ENCODE results near the gene FSIP1. TPM values are rescaled to one million over a fixed set of nuclear protein-coding genes. Genes with fewer than 3 reads are reported as not detected.
A peak's percentile ranks its signal among the peaks of the same experiment; 100 is the strongest.

Gene FSIP1
- total and polyA plus RNA-seq, 4 donors, result 3.6 to 7.3 (median 5.1) TPM

DNA sequence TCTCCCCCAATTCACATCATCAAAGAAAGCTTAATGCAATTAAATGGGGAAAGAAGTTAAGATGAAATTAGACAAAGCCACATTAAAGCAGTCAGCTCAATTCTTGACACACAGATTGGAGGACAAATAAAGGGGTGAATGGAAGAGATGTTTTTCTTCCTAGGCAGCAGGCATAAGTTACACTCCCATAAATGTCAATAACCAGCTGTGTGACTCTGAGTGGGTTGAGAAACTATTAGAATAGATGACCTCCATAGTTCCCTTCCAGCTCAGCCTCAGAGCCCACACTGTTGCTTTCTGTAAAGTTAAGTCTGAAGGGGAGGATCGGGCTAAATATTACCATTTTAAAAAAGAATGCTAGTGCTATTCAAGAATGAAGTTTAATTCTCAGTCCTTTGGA is 130.8 kb downstream of the FSIP1 start:
- no CpG with 5 or more reads among the region's 1 CpG for WGBS (ENCODE audit: insufficient coverage)
- H3K27ac ChIP-seq (ENCODE audit: low read depth, low read length), result peak overlapping the region; percentile 25

DNA sequence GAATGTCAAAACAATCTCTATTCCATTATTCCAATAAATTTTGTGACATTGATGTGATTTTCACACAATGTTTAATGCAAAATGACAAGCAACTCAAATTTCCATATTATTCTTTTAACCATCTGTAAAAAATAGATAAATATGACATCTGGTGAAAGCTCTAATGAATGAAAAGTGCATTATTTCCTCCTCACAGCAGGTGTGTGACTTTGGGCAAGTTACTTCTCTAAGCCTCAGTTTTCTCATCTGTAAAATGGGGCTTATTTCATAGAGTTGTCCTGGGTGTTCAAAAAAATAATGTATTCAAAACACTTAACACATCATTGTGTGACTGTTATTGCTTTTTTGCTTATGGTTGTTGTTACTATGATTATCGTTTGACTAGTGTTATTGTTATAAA is 131.3 kb downstream of the FSIP1 start:
- no peaks in the 10 kb centered on the region for H3K4me1 ChIP-seq (ENCODE audit: control insufficient read depth, insufficient read depth, low read length)
- no peaks in the 10 kb centered on the region for H3K9me3 ChIP-seq (ENCODE audit: control insufficient read depth, insufficient read depth, low read length)
- DNase-seq (ENCODE audit: low read depth in 4 of 6, low spot score in 6 of 6), result no peak
- no peak overlapping the region for H3K27ac ChIP-seq (ENCODE audit: low read depth, low read length)
- H3K27me3 ChIP-seq (ENCODE audit: control insufficient read depth, insufficient read depth, low read length), result no peaks in the 10 kb centered on the region
- H3K4me3 ChIP-seq (ENCODE audit: low read depth, low read length), result no peak overlapping the region
- WGBS (ENCODE audit: insufficient coverage), result no CpG with 5 or more reads among the region's 1 CpG
- H3K36me3 ChIP-seq (ENCODE audit: control insufficient read depth, insufficient read depth, low read length), result no peaks in the 10 kb centered on the region

More for the DNA sequence above, 130.8 kb downstream of the FSIP1 start:
- H3K4me3 ChIP-seq (ENCODE audit: low read depth, low read length), result no peak overlapping the region
- H3K36me3 ChIP-seq (ENCODE audit: control insufficient read depth, insufficient read depth, low read length), result no peaks in the 10 kb centered on the region
- no peak for DNase-seq (ENCODE audit: low read depth in 4 of 6, low spot score in 6 of 6)
- H3K9me3 ChIP-seq (ENCODE audit: control insufficient read depth, insufficient read depth, low read length), result no peaks in the 10 kb centered on the region
- H3K4me1 ChIP-seq (ENCODE audit: control insufficient read depth, insufficient read depth, low read length), result no peaks in the 10 kb centered on the region
- no peaks in the 10 kb centered on the region for H3K27me3 ChIP-seq (ENCODE audit: control insufficient read depth, insufficient read depth, low read length)

DNA sequence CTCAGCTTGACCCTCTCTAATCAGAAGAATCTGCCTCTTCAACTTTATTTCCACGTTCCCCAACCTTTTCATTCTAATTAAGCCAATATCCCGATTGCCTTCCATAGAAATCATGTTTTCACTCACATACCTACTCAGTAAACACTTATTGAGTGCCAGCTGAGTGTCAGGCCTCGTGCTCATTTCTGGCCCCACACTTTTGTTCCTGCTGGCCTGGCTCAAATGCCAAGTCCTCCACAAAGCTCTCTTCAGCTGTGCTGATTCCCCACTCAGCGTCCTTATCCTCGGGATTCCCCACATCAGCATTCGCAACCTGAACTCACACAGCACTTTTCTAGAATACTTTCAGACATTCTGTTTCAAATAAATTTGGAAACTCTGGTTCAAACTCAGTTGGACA is 132.9 kb downstream of the FSIP1 start:
- H3K36me3 ChIP-seq (ENCODE audit: control insufficient read depth, insufficient read depth, low read length), result peaks cover 3% of the 10 kb centered on the region
- H3K27ac ChIP-seq (ENCODE audit: low read depth, low read length), result no peak overlapping the region
- no peaks in the 10 kb centered on the region for H3K27me3 ChIP-seq (ENCODE audit: control insufficient read depth, insufficient read depth, low read length)
- 55% methylated on average over 6 of the region's 6 CpGs for WGBS (ENCODE audit: insufficient coverage)
- no peak for DNase-seq (ENCODE audit: low read depth in 4 of 6, low spot score in 6 of 6)
- no peaks in the 10 kb centered on the region for H3K9me3 ChIP-seq (ENCODE audit: control insufficient read depth, insufficient read depth, low read length)
- H3K4me3 ChIP-seq (ENCODE audit: low read depth, low read length), result no peak overlapping the region
- H3K4me1 ChIP-seq (ENCODE audit: control insufficient read depth, insufficient read depth, low read length), result no peaks in the 10 kb centered on the region

DNA sequence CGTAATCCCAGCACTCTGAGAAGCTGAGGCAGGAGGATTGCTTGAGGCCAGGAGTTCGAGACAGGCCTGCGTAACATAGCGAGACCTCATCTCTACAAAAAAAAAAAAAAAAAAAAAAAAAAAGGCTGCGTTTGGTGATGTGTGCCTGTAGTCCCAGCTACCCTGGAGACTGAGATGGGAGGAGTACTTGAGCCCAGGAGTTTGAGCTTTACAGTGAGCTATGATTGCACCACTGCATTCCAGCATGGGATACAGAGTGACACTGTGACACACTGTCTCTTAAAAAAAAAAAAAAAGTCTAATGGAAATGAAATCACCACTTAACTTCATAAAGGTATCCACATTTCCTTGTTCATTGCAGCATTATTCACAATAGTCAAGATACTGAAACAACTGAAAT is 136.2 kb downstream of the FSIP1 start:
- DNase-seq (ENCODE audit: low read depth in 4 of 6, low spot score in 6 of 6), result no peak
- Histone ChIP-seq H3K27me3 (ENCODE audit: control insufficient read depth, insufficient read depth, low read length) (no peaks in the 10 kb centered on the region), H3K27ac (ENCODE audit: low read depth, low read length) (no peak overlapping the region), H3K36me3 (ENCODE audit: control insufficient read depth, insufficient read depth, low read length) (peaks cover 3% of the 10 kb centered on the region), H3K9me3 (ENCODE audit: control insufficient read depth, insufficient read depth, low read length) (no peaks in the 10 kb centered on the region), H3K4me1 (ENCODE audit: control insufficient read depth, insufficient read depth, low read length) (peaks cover 3% of the 10 kb centered on the region), H3K4me3 (ENCODE audit: low read depth, low read length) (no peak overlapping the region)
- no CpG with 5 or more reads among the region's 5 CpGs for WGBS (ENCODE audit: insufficient coverage)

DNA sequence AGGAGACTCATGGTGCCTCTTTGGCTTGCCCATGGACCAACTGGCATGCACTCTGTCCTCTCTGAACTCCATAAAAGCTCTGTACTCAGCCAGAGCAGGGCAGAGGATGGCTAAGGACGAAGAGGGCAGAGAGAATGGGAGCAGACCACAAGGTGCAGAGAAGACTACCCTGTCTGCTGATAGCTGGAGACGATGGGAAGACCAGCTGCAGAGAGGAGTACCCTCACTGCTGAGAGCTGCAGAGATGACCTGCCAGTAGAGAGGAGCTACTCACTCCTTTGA is 136.7 kb downstream of the FSIP1 start:
- H3K36me3 ChIP-seq (ENCODE audit: control insufficient read depth, insufficient read depth, low read length), result peaks cover 3% of the 10 kb centered on the region
- no peak for DNase-seq (ENCODE audit: low read depth in 4 of 6, low spot score in 6 of 6)
- WGBS (ENCODE audit: insufficient coverage), result 100% methylated on average over 1 of the region's 2 CpGs
- H3K4me1 ChIP-seq (ENCODE audit: control insufficient read depth, insufficient read depth, low read length), result peaks cover 3% of the 10 kb centered on the region
- no peak overlapping the region for H3K27ac ChIP-seq (ENCODE audit: low read depth, low read length)
- H3K4me3 ChIP-seq (ENCODE audit: low read depth, low read length), result no peak overlapping the region
- H3K9me3 ChIP-seq (ENCODE audit: control insufficient read depth, insufficient read depth, low read length), result no peaks in the 10 kb centered on the region
- no peaks in the 10 kb centered on the region for H3K27me3 ChIP-seq (ENCODE audit: control insufficient read depth, insufficient read depth, low read length)

DNA sequence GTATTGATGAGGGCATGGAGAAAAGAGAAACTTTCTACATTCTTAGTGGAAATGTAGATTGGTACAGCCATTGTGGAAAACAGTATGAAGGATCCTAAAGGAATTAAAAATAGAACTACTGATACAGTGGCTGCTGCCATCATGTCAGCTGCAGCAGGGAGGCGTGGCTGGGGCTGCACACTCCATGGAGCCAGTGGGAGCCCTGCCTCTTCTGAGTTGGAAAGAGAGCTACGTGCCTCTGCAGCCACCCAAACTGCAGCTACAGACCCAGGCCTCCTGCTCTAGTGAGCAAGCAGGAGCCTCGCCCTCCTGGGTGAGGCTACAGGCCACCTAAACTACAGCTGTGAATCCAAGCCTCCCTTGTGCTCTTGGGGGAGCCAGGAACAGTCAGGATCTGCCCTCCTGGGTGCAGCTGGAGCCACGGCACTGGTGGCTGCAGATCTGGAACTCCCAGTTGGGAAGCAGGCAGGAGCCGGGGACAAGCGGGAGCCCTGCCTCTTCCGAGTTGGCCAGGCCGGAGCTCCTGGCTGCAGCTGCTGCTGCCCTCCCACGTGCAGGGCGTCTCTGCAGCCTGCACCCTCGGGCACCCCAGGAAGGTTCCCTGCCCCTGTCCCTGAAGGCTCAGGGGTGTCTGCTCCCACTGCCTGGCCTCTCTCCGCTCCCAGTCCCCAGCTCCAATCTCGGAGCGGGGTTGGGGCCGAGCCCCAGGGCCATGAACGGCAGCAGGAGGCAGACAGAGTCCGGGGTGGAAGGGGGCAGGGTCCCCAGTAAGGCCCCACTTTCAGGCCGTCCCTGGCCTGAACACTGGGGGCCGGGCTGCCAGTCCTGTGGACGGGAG is 137.3 kb downstream of the FSIP1 start:
- peaks cover 3% of the 10 kb centered on the region for H3K4me1 ChIP-seq (ENCODE audit: control insufficient read depth, insufficient read depth, low read length)

DNA sequence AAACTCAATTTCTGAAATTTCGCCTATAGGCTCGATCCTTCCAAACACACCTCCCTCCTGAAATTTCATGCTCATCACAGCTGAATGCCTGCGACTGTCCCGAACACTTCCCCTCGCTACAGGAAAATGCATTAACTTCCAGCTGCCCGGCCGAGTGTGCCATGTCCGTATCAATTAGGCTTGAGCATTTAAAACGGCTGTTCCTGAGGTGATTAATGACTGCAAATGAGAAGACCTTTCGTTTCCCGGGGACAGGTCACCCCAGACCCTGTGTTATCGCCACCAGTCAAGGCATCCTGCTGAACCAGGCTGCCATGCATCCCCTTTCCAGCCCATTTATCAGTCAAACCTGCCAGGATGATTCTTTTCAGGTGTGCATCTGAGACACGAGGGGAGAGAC is 138.5 kb downstream of the FSIP1 start:
- Histone ChIP-seq H3K27ac (ENCODE audit: low read depth, low read length) (no peak overlapping the region), H3K9me3 (ENCODE audit: control insufficient read depth, insufficient read depth, low read length) (no peaks in the 10 kb centered on the region), H3K27me3 (ENCODE audit: control insufficient read depth, insufficient read depth, low read length) (no peaks in the 10 kb centered on the region), H3K36me3 (ENCODE audit: control insufficient read depth, insufficient read depth, low read length) (peaks cover 3% of the 10 kb centered on the region), H3K4me3 (ENCODE audit: low read depth, low read length) (no peak overlapping the region), H3K4me1 (ENCODE audit: control insufficient read depth, insufficient read depth, low read length) (peaks cover 3% of the 10 kb centered on the region)
- WGBS (ENCODE audit: insufficient coverage), result 40% methylated on average over 13 of the region's 13 CpGs
- no peak for DNase-seq (ENCODE audit: low read depth in 4 of 6, low spot score in 6 of 6)

More for the DNA sequence above, 137.3 kb downstream of the FSIP1 start:
- H3K27me3 ChIP-seq (ENCODE audit: control insufficient read depth, insufficient read depth, low read length), result no peaks in the 10 kb centered on the region
- peaks cover 3% of the 10 kb centered on the region for H3K36me3 ChIP-seq (ENCODE audit: control insufficient read depth, insufficient read depth, low read length)
- no peak overlapping the region for H3K4me3 ChIP-seq (ENCODE audit: low read depth, low read length)
- no peaks in the 10 kb centered on the region for H3K9me3 ChIP-seq (ENCODE audit: control insufficient read depth, insufficient read depth, low read length)
- DNase-seq (ENCODE audit: low read depth in 4 of 6, low spot score in 6 of 6), result no peak
- H3K27ac ChIP-seq (ENCODE audit: low read depth, low read length), result no peak overlapping the region
- WGBS (ENCODE audit: insufficient coverage), result 89% methylated on average over 18 of the region's 20 CpGs

DNA sequence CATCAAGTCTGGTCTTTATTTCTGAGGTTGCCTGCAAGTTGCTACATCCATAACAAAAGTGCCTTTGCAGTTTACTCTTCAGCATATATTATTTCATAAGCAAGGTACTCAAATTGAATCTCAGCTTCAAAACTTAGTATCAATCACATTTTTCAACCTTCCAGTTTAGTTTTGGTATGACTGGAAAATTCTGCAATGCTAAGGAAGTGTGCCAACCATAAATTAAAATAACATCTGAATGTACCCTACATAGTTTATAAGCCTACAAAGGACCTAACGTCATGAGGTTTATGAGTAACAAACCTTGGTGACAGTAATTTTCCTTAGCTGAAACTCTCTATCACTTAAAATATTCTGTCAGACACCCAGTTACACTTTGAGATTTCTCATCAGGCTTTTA is 138.9 kb downstream of the FSIP1 start:
- Histone ChIP-seq H3K27ac (ENCODE audit: low read depth, low read length) (no peak overlapping the region), H3K27me3 (ENCODE audit: control insufficient read depth, insufficient read depth, low read length) (no peaks in the 10 kb centered on the region), H3K4me3 (ENCODE audit: low read depth, low read length) (no peak overlapping the region), H3K36me3 (ENCODE audit: control insufficient read depth, insufficient read depth, low read length) (peaks cover 3% of the 10 kb centered on the region), H3K4me1 (ENCODE audit: control insufficient read depth, insufficient read depth, low read length) (peaks cover 3% of the 10 kb centered on the region), H3K9me3 (ENCODE audit: control insufficient read depth, insufficient read depth, low read length) (no peaks in the 10 kb centered on the region)
- WGBS (ENCODE audit: insufficient coverage), result no CpG with 5 or more reads among the region's 1 CpG
- DNase-seq (ENCODE audit: low read depth in 4 of 6, low spot score in 6 of 6), result no peak

DNA sequence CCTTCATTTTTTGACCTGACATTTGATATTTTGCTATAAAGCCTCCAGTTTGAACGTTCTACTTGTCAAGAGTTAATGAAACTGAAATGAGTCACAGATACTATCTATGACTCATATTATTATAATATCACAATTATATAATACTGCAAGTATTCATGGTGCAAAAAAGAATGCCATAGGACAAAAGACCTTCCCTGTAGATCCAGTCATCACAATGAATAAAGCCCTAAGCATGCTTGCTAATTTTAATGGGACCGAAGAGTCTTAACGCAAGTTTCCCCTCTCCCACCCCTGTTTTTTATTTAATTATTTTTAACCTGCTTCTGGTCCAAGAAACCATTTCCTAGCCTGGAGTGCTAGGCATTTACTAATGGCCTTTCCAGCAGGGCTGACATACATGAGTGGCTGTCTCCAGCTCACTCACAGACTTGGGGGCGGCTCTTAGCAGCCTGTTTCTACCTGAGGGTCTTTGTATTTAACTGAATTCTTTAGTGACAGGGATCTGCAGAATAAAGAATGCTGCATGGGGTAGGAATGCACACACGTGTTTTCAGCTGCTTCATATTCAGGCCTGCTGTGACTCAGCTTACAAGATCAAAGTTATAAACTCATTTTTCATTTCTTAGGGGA is 140.5 kb downstream of the FSIP1 start:
- H3K27ac ChIP-seq (ENCODE audit: low read depth, low read length), result no peak overlapping the region
- no peaks in the 10 kb centered on the region for H3K9me3 ChIP-seq (ENCODE audit: control insufficient read depth, insufficient read depth, low read length)
- H3K27me3 ChIP-seq (ENCODE audit: control insufficient read depth, insufficient read depth, low read length), result no peaks in the 10 kb centered on the region
- peak in 1 of 6 donors; percentile 37 for DNase-seq (ENCODE audit: low read depth in 4 of 6, low spot score in 6 of 6)
- H3K4me1 ChIP-seq (ENCODE audit: control insufficient read depth, insufficient read depth, low read length), result peaks cover 3% of the 10 kb centered on the region
- WGBS (ENCODE audit: insufficient coverage), result 75% methylated on average over 3 of the region's 5 CpGs
- peaks cover 3% of the 10 kb centered on the region for H3K36me3 ChIP-seq (ENCODE audit: control insufficient read depth, insufficient read depth, low read length)
- no peak overlapping the region for H3K4me3 ChIP-seq (ENCODE audit: low read depth, low read length)

Measured in spinal cord (tissue), 10 donors.